Activated CD4-positive, CD25-positive, alpha-beta regulatory T cell treated with anti-CD3 and anti-CD28 coated beads, Interleukin-2, amount 50 U/mL, for 72 hours (primary cell): ENCODE data around the gene CRTC2.
A peak's percentile ranks its signal among the peaks of the same experiment; 100 is the strongest.
"Not testable (repeated sequence)": the region's sequence is repeated elsewhere in the genome, so short reads cannot be mapped to it uniquely, and the experiment has no call there.

Source experiments
- DNase-seq: peaks from one replicate; pipeline ENCODE4 v3.0.0; 2021

CRTC2 gene, protein sequence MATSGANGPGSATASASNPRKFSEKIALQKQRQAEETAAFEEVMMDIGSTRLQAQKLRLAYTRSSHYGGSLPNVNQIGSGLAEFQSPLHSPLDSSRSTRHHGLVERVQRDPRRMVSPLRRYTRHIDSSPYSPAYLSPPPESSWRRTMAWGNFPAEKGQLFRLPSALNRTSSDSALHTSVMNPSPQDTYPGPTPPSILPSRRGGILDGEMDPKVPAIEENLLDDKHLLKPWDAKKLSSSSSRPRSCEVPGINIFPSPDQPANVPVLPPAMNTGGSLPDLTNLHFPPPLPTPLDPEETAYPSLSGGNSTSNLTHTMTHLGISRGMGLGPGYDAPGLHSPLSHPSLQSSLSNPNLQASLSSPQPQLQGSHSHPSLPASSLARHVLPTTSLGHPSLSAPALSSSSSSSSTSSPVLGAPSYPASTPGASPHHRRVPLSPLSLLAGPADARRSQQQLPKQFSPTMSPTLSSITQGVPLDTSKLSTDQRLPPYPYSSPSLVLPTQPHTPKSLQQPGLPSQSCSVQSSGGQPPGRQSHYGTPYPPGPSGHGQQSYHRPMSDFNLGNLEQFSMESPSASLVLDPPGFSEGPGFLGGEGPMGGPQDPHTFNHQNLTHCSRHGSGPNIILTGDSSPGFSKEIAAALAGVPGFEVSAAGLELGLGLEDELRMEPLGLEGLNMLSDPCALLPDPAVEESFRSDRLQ

GRCh38 chr1:153958111-153958960, at the start of gene CRTC2:
TSS of gene CRTC2 (minus strand) at chr1:153958612. CDS start at chr1:153958497, 115 bp downstream.
- peak; percentile 95 for DNase-seq

DNA sequence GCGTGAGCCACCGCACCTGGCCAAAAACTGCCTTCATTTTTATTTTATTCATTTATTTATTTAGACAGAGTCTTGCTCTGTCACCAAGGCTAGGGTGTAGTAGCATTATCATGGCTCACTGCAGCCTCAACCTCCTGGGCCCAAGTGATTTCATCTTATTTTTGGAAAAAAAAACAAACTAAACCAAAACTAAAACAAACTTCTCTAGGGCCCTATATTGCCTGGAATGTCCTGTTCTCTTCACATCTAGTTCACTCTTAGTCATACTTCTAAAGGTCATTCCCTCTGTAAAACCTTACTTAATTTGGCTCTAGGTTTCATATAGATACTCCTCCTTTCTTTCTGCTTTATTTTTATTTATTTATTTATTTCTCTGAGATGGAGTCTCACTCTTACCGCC, 47.7 kb upstream of the CRTC2 start:
- DNase-seq = no peak

DNA sequence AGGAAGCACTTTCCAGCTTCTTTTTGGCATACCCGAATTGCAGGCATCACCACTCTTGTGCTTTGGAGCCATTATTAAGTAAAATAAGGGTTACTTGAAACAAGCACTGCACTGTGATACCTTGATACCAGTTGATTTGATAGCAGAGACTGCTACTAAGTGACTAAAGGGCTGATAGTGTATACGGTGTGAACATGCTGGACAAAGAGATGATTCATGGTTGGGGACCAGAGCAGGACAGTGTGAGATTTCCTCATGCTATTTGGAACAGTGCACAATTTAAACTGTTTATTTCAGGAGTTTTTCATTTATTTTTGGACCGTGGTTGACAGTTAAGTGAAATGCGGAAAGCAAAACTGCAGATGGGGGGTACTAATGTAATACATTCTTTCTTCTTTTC, 42.0 kb upstream of the CRTC2 start:
- DNase-seq = no peak

DNA sequence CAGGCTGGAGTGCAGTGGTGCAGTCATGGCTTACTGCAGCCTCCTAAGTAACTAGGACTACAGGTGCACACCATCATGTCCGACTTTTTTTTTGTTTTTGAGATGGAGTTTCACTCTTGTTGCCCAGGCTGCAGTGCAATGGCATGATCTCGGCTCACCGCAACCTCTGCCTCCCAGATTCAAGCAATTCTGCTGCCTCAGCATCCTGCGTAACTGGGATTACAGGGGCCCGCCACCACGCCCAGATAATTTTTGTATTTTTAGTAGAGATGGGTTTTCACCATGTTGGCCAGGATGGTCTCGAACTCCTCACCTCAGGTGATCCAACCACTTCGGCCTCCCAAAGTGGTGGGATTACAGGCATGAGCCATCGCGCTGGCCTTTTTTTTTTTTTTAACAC, 38.5 kb upstream of the CRTC2 start:
- DNase-seq = not testable (repeated sequence)

DNA sequence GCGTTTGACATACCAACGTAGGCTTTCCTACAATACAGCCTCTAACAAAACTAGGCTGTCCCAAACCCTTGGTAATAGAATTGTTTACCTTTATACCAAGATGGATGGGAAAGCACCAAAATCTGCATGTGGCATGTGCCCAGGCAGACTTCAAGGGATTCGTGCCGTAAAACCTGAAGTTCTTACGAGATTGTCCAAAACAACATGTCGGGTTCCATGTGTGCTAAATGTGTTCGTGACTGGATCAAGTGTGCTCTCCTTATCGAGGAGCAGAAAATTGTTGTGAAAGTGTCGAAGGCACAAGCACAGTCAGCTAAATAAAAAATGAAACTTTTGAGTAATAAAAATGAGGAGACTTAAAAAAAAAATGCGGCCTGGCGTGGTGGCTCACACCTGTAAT, 37.2 kb upstream of the CRTC2 start:
- no peak for DNase-seq

DNA sequence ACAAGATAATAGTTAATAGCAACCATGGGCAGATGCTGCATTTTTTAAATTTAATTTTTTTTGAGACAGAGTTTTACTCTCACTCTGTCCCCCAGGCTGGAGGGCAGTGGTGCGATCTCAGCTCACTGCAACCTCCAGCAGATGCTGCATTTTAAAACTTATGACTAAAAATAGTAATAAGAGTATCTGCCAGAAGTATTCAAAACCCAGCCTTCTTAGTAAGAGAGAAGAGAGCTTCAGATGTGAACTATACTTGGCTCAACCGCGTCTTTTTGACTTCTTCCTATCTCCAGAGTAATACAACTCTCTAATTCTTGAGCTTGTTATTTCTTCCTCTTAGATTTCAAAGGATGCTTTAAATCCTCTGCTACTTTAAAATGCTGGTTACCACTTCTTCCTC, 36.8 kb upstream of the CRTC2 start:
- no peak for DNase-seq

- no peak for DNase-seq
Measured at GRCh38 chr1:153991806-153992205, 33.4 kb upstream of the CRTC2 start.

GRCh38 chr1:153991151-153991630, 32.8 kb upstream of the CRTC2 start:
- DNase-seq = no peak

DNA sequence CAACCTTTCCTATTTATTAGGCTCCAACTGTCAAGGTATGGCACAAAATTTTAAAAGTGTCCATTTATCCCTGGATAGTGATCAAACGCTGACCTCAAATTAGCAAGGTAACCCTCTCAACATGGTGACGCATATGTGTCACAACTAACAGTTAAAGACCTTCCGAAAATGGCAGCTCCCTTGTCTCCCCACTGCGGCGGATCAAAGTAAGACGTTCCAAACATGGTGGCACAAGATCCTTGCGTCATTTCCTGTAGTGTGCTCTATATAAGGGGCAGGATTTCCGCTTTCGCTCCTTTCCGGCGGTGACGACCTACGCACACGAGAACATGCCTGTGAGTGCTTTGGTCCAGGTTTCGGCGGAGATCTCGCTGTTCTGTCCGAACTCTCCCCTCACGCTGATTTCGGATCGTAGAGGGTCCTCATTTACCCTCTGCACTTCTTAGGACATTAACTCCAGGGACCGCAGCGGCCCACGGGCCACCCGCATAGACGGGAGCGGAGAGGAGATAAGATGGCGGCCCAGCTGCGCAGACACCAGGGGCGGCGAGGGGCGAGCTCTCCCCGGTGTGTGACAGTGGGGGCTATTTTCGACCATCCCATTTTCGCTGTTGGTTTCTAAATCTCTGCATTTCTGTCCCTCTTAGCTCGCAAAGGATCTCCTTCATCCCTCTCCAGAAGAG, 32.2 kb upstream of the CRTC2 start, which contains the start of gene RPS27:
Gene RPS27 (plus strand): TSS at position 295 of the 683 bp plus-strand sequence. CDS start 35 bp downstream, at position 330.
- peak; percentile 80 for DNase-seq

- no peak for DNase-seq
Measured at GRCh38 chr1:153987621-153988020, 29.2 kb upstream of the CRTC2 start.

DNA sequence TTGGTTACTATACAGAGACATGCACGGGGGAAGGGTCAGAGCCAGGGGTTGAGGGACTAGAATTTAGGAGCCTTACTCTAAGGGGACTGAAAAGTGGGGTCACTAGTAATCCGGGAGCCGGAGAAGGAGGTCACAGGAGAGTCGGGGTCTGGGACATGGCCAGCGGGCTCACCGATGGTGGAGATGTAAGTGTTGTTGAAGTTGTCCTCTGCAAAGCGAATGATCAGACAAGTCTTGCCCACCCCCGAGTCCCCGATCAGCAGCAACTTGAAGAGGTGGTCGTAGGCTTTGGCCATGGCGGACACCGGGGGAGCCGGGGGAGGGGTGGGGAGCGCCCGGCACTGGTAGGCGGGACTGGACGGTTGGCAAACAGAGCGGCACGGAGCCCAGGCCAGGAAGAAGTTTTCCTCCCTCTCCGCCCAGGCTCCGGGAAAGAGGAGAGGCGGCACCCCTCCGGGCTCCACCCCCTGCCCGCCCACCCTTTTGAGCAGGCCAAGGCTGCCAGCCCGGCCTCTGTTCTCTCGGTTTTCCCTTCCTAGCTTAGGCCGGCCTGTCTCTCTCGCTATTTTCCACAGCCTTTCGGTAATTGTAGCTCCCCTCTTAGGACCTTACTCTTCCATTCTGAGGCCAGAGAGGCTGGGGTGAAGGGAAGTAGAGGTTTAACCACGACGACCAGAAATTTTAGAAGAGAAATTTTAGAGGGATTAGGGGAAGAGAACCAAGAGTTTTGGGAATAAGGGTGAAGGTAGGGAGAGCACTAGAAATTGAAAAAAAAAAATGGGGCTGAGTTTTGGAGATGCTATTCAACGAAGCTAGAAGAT, 27.7 kb upstream of the CRTC2 start, which contains the start of gene RAB13:
Gene RAB13 (minus strand): TSS at position 399 of the 821 bp plus-strand sequence. CDS start 103 bp downstream, at position 296.
- DNase-seq = no peak

- DNase-seq = no peak
Measured at GRCh38 chr1:153985341-153985912, 27.0 kb upstream of the CRTC2 start.

- DNase-seq = no peak
Measured at GRCh38 chr1:153984123-153984894, 25.9 kb upstream of the CRTC2 start.

DNA sequence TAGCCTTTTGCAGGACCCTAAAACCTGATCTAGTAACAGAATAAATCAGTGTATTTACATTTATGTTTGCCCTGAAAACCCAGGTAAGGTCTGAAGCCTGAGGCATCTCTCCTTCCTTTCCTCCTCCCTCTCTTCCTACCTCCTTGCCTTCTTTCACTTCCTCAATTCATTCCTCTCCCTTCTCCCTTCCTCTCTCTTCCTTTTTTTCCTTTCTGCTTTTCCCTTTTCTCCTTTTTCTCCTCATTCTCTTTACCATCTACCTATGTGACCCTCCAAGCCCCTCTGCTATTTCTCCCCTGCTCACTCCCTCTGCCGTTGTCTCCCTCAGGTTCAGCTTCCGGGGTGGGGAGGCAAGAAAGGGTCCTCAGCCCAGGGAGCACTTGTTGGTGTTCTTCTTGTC, 23.3 kb upstream of the CRTC2 start:
- not testable (repeated sequence) for DNase-seq

- not testable (repeated sequence) for DNase-seq
Measured at GRCh38 chr1:153979091-153979490, 20.7 kb upstream of the CRTC2 start.

DNA sequence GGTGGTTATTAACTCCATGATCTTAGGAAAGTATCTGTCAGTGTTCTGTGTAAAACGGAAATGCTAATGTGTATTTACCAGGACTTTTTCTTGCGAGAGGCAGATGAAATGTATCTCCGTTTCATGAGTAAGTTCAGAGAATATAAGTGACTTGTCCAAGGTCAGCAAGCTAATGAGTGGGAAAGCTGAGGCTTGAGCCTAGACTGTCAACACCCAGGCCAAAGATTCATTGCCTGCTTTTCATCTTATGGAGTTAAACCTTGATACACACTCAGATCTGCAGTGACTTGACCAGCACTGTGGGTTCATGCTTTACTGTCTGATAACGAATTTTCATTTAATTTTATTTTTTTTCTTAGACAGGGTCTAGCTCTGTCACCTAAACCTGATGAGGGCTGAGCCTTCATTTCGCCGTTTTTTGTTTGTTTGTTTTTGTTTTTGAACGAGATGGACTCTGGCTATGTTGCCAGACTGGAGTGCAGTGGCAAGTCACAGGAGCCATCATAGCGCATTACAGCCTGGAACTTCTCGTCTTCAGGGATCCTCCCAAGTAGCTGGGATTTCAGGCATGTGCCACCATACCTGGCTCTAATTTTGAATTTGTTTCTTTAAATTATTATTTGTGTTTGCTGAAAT, 20.0 kb upstream of the CRTC2 start:
- DNase-seq = no peak

DNA sequence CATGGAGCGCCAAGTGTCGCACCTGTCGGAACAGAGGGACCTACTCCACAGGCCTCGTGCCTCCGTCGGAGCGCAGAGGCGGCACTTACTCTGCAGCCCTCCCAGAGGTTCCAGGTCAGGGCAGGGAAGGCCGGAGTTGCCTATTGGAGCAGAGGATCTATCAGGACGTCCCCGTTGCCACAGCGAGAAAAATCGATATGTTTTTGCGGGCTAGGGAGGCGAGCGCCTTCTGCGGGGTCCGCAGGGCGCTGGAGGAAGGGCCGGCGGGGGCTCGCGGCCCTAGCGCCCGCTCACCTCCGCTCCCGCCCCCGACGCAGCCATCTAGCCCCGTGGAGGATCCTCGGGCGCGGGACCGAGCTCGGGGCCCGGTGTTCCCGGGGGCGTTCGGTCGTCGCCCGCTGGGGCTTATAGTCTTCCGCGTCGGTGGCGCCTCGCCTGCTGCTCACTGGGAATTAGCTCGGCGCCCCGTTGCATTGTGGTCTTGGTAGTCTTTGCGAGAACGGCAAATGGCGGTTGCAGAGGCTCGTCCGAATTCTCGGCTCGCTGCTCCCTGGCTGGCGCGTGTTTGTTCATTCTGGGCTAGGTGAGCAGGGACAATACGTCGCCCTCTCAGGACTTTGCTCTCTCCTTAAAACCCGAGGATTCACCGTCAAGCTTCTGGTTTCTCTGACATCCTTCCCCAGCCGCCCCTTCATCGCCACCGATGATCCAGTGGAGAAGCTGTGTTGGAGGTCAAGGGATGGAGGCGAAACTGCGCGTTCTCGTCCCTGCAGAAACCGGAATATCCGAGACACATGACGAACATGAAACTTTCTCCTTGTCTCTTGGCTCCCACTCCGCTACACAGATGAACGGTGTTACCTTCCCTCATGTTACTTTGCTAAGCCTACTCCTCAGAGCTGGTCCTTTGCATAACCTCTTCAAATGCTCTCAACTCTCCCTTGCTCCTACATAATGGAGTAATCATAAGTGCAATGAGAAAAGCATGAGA, 19.1 kb upstream of the CRTC2 start, which contains the start of gene JTB:
Gene JTB (minus strand): TSS at position 425 of the 991 bp plus-strand sequence. CDS start 422 bp downstream, at position 3.
- DNase-seq = peak; percentile 78

- DNase-seq = no peak
Measured at GRCh38 chr1:153976819-153977249, 18.4 kb upstream of the CRTC2 start.
